22Rv1 (cell line): Measurements from ENCODE around the gene SLC26A2.

Experiments
- H3K27ac ChIP-seq: fragments of 450-650 bp; 2 replicates; pipeline ENCODE4 v1.5.1; 2017
- ZFX ChIP-seq: fragments of 450-650 bp; IDR thresholded peaks from 2 replicates; pipeline ENCODE4 v1.6.1; 2017; ENCODE audit warnings: antibody characterized with exemption, borderline replicate concordance
- TF ChIP-seq, protein P1 (sequence below): fragments of 450-650 bp; IDR thresholded peaks from 2 replicates; pipeline ENCODE4 v1.5.1; 2017; ENCODE audit warnings: mild to moderate bottlenecking

SLC26A2 gene

GRCh38 chr5:149993471-149993870 lies 32.9 kb downstream of the SLC26A2 start:
- TF ChIP-seq, protein P1, sequence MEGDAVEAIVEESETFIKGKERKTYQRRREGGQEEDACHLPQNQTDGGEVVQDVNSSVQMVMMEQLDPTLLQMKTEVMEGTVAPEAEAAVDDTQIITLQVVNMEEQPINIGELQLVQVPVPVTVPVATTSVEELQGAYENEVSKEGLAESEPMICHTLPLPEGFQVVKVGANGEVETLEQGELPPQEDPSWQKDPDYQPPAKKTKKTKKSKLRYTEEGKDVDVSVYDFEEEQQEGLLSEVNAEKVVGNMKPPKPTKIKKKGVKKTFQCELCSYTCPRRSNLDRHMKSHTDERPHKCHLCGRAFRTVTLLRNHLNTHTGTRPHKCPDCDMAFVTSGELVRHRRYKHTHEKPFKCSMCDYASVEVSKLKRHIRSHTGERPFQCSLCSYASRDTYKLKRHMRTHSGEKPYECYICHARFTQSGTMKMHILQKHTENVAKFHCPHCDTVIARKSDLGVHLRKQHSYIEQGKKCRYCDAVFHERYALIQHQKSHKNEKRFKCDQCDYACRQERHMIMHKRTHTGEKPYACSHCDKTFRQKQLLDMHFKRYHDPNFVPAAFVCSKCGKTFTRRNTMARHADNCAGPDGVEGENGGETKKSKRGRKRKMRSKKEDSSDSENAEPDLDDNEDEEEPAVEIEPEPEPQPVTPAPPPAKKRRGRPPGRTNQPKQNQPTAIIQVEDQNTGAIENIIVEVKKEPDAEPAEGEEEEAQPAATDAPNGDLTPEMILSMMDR, result no peak
- no peak for TF ChIP-seq ZFX
- H3K27ac ChIP-seq, result no peak overlapping the region

GRCh38 chr5:149995385-149996204 lies 35.0 kb downstream of the SLC26A2 start:
- no peak for TF ChIP-seq ZFX
- TF ChIP-seq, protein P1, result no peak
- peak overlapping the region; percentile 67 for H3K27ac ChIP-seq

- TF ChIP-seq ZFX, result no peak
- TF ChIP-seq, protein P1, result no peak
These were observed 35.8 kb downstream of the SLC26A2 start for GRCh38 chr5:149996205-149996890.

DNA sequence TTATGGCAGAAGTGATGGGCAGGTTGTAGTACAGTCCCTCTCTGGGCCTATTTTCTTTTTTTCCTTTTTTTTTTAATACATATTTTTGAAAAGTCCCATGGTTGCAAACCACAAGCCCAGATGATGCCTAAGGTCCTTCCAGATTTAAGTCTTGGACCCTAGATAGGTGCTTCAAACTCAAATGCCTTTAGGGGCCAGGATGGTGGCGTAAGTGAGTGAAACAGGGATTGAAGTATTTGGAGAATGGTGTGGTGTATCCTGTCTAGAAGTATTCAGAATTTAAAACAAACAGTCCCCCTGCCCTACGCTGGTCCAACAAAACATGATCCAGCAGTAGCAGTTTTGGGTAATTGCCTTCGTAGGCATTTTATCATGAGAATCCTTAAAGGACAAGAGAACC lies 37.7 kb downstream of the SLC26A2 start:
- TF ChIP-seq, protein P1, result no peak
- TF ChIP-seq ZFX, result no peak
- no peak overlapping the region for H3K27ac ChIP-seq

More at GRCh38 chr5:149996205-149996890, 35.8 kb downstream of the SLC26A2 start:
- peak overlapping the region; percentile 67 for H3K27ac ChIP-seq

DNA sequence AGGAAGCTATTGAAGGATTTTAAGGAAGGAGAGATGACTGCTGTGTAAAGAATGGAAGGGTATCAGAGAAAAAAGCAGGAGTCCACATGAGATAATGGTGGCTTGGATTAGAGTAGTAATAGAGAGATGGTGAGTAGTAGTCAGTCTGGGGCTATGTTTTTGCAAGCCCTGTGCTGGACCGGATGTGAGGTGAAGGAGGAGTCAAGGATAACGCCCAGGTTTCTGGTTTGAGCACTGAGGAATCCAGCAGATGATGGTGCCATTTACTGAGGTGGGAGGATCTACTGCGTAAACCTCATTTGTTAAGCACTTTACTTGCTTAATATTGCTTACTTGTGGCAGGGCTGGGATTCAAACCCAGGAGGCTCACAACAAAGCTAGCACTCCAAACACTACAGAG lies 38.8 kb downstream of the SLC26A2 start:
- peak overlapping the region; percentile 90 for H3K27ac ChIP-seq
- TF ChIP-seq ZFX, result no peak
- TF ChIP-seq, protein P1, result no peak

DNA sequence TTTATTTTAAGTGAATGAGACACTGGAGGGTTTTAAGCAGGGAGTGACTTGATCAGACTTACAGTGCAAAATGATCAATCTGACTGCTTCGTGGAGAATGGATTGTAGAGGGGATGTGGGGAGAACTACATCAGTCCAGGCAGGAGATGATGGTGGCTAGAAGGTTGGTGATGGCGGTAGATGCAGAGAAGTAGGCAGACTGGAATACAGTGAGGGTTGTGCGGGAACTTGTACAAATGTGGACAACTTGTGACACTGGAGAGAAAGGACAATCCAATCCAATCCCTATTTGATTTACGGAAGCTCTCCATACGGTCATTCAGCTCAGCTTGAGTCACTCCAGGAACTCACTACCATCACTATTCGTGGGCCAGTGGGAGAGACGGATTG lies 39.3 kb downstream of the SLC26A2 start:
- H3K27ac ChIP-seq, result peak overlapping the region; percentile 90
- TF ChIP-seq ZFX, result no peak
- TF ChIP-seq, protein P1, result no peak

GRCh38 chr5:150000256-150000989 lies 39.9 kb downstream of the SLC26A2 start, which contains the start of the genes HMGXB3 and TIGD6:
Gene HMGXB3, plus strand, starts transcription at chr5:150000739. Its CDS starts 4,114 bp downstream, at chr5:150004853.
Gene TIGD6, minus strand, starts transcription at chr5:150000654. Its CDS starts 4,306 bp downstream, at chr5:149996348.
- peak within 1 kb of the TSS; percentile 90 for H3K27ac ChIP-seq
- TF ChIP-seq, protein P1, result no peak
- no peak for TF ChIP-seq ZFX
